GM19463 (cell line): ENCODE measurements around the gene GOLGA2.

Experiments used
- ATAC-seq: cut with Tn5 transposase; IDR thresholded peaks from one replicate; pipeline ENCODE4 v1.9.1; 2021; ENCODE audit warnings: mild to moderate bottlenecking, moderate library complexity; ENCODE audit not compliant: unreplicated experiment

The GOLGA2 gene

DNA sequence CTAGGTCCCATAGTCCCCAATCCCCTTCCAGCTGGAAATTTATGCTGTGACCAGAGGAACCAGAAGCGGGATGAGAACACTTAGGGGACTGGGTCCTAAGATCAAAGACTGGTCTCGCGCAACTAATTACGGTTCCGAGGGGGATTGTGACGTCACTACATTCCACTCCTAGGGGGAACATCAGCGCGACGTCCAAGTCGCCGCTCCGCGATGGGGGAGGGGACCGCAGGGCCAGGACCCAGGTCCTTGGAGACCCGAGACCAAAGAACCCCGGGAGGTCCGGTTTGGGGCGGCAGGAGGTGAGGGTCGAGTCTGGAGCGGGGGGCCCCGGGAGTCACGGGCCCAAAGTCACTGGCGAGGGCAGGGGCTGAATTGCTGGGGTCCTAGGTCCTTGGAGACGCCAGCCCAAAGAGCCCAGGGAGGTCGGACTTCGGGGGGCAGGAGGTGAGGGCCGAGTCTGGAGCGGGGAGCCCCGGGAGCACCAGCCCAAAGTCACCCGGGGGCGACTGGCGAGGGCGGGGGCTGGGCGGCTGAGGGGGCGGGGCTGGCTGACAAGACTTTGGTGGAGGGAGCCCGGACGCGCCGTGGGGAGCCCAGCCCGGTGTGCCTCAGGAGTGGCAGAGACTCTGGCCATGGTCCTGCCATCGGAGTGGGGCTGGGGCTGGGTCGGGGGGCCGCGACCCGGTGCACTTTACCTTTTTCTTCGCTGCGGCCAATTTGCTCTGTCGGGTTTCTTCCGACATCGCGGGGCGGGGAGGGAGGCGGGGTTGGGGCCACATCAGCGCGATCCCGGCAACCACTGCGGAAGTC is at the start of gene GOLGA2:
Gene GOLGA2 (minus strand): TSS at position 810 of the 810 bp plus-strand sequence. CDS start 31 bp downstream, at position 779.
- peak; percentile 50 for ATAC-seq

GRCh38 chr9:128324401-128324800 is 48.6 kb upstream of the GOLGA2 start:
- ATAC-seq: no peak

DNA sequence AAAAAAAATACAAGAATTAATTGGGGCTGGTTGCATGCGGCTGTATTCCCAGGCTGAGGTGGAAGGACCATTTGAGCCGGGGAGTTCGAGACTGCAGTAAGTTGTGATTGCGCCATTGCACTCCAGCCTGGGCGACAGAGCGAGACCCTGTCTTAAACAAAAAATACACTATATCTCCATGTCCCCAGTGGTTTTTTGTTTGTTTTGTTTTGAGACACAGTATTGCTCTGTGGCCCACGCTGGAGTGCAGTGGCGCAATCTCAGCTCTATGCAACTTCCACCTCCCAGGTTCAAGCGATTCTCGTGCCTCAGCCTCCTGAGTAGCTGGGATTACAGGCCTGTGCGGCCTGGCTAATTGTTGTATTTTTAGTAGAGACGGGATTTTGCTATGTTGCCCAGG is 48.0 kb upstream of the GOLGA2 start:
- no peak for ATAC-seq

GRCh38 chr9:128323212-128323730 is 47.5 kb upstream of the GOLGA2 start:
- no peak for ATAC-seq

DNA sequence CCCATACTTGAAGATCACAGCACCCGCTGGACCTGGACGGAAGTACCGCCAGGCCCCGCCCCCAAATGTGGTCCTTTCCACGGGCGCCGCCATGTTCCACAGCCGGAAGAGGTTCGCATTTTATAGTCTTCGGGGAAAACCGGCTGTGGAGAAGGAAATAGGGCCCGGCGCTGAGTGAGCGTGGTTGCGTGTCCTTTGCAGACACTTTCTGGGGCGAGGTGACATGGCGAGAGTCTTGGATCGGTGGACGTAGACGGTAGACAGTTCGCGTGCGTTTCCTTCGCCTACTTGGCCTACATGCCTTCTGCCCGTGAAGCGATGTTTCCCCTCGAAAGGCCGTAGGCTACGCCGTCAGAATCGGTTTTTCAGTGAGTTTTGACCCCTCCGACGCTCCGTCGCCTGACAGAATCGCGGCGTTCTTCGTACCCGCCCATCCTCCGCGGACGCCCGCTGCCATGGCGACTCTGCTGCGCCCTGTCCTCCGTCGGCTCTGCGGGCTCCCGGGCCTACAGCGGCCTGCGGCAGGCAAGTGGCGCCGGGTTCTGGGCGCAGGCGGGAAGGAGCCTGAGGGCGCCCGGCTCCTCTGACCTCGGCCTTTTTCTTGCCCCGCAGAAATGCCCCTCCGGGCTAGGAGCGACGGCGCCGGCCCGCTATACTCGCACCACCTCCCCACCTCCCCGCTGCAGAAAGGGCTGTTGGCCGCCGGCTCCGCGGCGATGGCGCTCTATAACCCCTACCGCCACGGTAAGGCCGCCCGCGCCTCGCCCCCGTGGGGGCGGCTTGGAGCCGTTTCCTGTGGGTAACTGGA is 46.8 kb upstream of the GOLGA2 start, which contains the start of the genes COQ4 and TRUB2:
Gene COQ4 (plus strand): TSS at position 436 of the 808 bp plus-strand sequence. CDS start 20 bp downstream, at position 456.
Gene TRUB2 (minus strand): TSS at position 44 of the 808 bp plus-strand sequence. CDS start 39 bp downstream, at position 5.
- ATAC-seq: peak; percentile 77

- peak; percentile 10 for ATAC-seq
Observed at GRCh38 chr9:128321879-128322403, 46.1 kb upstream of the GOLGA2 start.

- no peak for ATAC-seq
Observed at GRCh38 chr9:128321343-128321742, 45.5 kb upstream of the GOLGA2 start.

GRCh38 chr9:128317629-128318028 is 41.8 kb upstream of the GOLGA2 start:
- no peak for ATAC-seq

- ATAC-seq: no peak
Observed at GRCh38 chr9:128316421-128316820, 40.6 kb upstream of the GOLGA2 start.

- ATAC-seq: no peak
Observed at GRCh38 chr9:128314697-128315096, 38.9 kb upstream of the GOLGA2 start.

- ATAC-seq: no peak
Observed at GRCh38 chr9:128310461-128310860, 34.7 kb upstream of the GOLGA2 start.

- no peak for ATAC-seq
Observed at GRCh38 chr9:128309551-128309950, 33.7 kb upstream of the GOLGA2 start.

GRCh38 chr9:128304971-128305288 is 29.1 kb upstream of the GOLGA2 start:
- no peak for ATAC-seq

- ATAC-seq: no peak
Observed at GRCh38 chr9:128304136-128304970, 28.5 kb upstream of the GOLGA2 start.

GRCh38 chr9:128298535-128299482 is 23.0 kb upstream of the GOLGA2 start:
- ATAC-seq: no peak

DNA sequence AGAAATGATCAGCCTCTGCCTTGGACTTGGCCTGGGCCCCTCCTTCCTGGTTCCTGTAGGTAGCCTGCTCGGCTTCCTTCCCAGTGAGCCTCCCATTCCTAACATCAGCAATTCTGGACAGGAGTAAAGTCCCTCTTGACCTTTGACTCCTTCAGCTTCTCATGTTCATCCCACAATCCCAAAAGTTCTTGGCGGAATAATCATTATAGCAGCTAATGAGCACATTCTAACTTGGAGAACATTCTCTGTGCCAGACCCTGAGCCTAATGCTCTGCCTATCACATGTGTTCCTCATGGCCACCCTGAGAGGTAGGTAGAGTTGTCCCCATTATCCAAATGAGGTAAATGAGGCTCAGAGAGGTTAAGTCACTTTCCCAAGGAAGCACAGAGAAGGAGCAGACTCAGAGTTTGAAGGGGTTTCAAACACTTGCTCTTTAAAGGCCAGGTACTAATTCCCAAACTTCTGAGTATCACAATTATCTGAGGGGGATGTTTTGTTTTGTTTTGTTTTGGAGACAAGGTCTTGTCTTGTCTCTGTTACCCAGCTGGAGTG is 21.5 kb upstream of the GOLGA2 start:
- ATAC-seq: no peak

DNA sequence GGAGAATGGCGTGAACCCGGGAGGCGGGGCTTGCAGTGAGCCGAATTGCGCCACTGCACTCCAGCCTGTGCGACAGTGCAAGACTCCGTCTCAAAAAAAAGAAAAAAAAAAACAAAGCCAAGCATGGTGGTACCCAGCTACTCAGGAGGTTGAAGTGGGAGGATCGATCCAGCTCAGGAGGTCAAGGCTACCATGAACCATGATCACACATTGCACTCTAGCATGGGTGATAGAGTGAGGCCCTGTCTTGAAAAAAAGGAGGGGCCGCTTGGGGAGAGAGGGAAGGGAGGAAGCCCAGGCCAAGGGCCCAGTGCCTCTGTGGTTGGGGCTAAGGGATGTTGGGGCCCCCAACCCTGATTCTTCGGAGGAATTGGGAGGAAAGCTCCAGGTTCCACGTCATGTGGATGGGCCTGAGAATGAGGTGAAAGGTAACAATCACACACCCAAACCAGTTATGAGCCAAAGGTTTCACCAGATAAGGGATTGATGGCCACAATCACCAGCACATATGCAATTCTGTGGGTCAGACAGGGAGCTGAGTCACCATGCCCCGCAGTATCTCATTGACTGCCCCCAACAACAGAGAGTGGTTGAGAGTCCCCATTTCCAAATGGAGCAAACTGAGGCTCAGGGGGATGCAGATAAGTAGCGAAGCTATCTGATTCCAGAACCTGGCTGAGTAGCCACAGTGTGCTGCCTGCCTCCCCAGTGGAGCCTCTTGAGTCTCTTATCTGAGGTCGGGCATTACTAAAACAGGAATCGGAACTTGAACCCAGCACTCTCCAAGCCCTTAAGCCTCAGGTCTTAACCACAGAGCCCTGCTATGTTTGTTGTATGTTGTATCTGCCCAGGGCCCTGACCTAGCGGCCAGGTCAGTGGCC is 20.8 kb upstream of the GOLGA2 start:
- no peak for ATAC-seq

GRCh38 chr9:128294142-128294541 is 18.3 kb upstream of the GOLGA2 start:
- no peak for ATAC-seq
